OCI-LY1 (cell line): ENCODE measurements around the gene SPEM1.

Experiments used
- H2AFZ ChIP-seq: fragments of 200-600 bp; sonication (generic), shearing (Covaris generic); 2 replicates; pipeline ENCODE4 v1.6.0; 2014; ENCODE audit warnings: antibody characterized with exemption, mild to moderate bottlenecking, low read length
- H3F3A ChIP-seq: fragments of 200-600 bp; sonication (generic), shearing (Covaris generic); 2 replicates; pipeline ENCODE4 v1.6.0; 2014; ENCODE audit warnings: mild to moderate bottlenecking, antibody characterized with exemption, low read length, moderate library complexity; ENCODE audit not compliant: insufficient read depth
- H3K27ac ChIP-seq: fragments of 200-600 bp; sonication (generic); 2 replicates; pipeline ENCODE4 v1.5.1; 2014; ENCODE audit warnings: low read length, mixed run types, mild to moderate bottlenecking, low read depth; ENCODE audit not compliant: poor library complexity, severe bottlenecking
- H3K27me3 ChIP-seq: fragments of 200-600 bp; sonication (generic); 2 replicates; pipeline ENCODE4 v1.6.0; 2014; ENCODE audit warnings: antibody characterized with exemption, mild to moderate bottlenecking, low read length, moderate library complexity; ENCODE audit not compliant: insufficient read depth
- H3K36me3 ChIP-seq: fragments of 200-600 bp; sonication (generic); 2 replicates; pipeline ENCODE4 v1.6.1; 2014; ENCODE audit warnings: mild to moderate bottlenecking, antibody characterized with exemption, low read length, moderate library complexity, mixed read lengths; ENCODE audit not compliant: insufficient read depth
- H3K4me1 ChIP-seq: fragments of 200-600 bp; sonication (generic); 2 replicates; pipeline ENCODE4 v1.5.1; 2014; ENCODE audit warnings: mild to moderate bottlenecking, low read length, moderate library complexity; ENCODE audit not compliant: insufficient read depth, severe bottlenecking
- H3K4me2 ChIP-seq: fragments of 200-600 bp; sonication (generic), shearing (Covaris generic); 2 replicates; pipeline ENCODE4 v1.6.1; 2014; ENCODE audit warnings: low read length
- H3K4me3 ChIP-seq: fragments of 200-600 bp; sonication (generic); 2 replicates; pipeline ENCODE4 v1.5.1; 2014; ENCODE audit warnings: low read length, low read depth, mild to moderate bottlenecking, mixed read lengths; ENCODE audit not compliant: poor library complexity, severe bottlenecking
- H3K79me2 ChIP-seq: fragments of 200-600 bp; shearing (Covaris generic); 2 replicates; pipeline ENCODE4 v1.6.1; 2016; ENCODE audit warnings: mixed run types, low read length, mixed read lengths; ENCODE audit not compliant: insufficient read depth
- H3K9ac ChIP-seq: fragments of 200-600 bp; sonication (generic), shearing (Covaris generic); 2 replicates; pipeline ENCODE4 v1.6.1; 2014; ENCODE audit warnings: mild to moderate bottlenecking, low read length, mixed read lengths
- H3K9me2 ChIP-seq: fragments of 200-600 bp; sonication (generic), shearing (Covaris generic); 2 replicates; pipeline ENCODE4 v1.6.1; 2014; ENCODE audit warnings: low read depth, mild to moderate bottlenecking, low read length, mixed read lengths
- H3K9me3 ChIP-seq: fragments of 200-600 bp; shearing (Covaris generic); 2 replicates; pipeline ENCODE4 v1.6.1; 2014; ENCODE audit warnings: low read length, mixed read lengths
- H4K20me1 ChIP-seq: fragments of 200-600 bp; sonication (generic), shearing (Covaris generic); 2 replicates; pipeline ENCODE4 v1.6.0; 2016; ENCODE audit warnings: mild to moderate bottlenecking, low read length; ENCODE audit not compliant: insufficient read depth
- EZH2 ChIP-seq: fragments of 200-600 bp; sonication (generic), shearing (Covaris generic); IDR thresholded peaks from 2 replicates; pipeline ENCODE4 v1.8.0; 2017; ENCODE audit warnings: borderline replicate concordance, mixed run types, mild to moderate bottlenecking, antibody characterized with exemption, low read length, moderate library complexity, mixed read lengths
- TF ChIP-seq, protein P1 (sequence below): fragments of 200-600 bp; sonication (generic), shearing (Covaris generic); IDR thresholded peaks from 2 replicates; pipeline ENCODE4 v1.5.1; 2017; ENCODE audit warnings: mild to moderate bottlenecking, antibody characterized with exemption, low read length, moderate library complexity, mixed read lengths

The SPEM1 gene

DNA sequence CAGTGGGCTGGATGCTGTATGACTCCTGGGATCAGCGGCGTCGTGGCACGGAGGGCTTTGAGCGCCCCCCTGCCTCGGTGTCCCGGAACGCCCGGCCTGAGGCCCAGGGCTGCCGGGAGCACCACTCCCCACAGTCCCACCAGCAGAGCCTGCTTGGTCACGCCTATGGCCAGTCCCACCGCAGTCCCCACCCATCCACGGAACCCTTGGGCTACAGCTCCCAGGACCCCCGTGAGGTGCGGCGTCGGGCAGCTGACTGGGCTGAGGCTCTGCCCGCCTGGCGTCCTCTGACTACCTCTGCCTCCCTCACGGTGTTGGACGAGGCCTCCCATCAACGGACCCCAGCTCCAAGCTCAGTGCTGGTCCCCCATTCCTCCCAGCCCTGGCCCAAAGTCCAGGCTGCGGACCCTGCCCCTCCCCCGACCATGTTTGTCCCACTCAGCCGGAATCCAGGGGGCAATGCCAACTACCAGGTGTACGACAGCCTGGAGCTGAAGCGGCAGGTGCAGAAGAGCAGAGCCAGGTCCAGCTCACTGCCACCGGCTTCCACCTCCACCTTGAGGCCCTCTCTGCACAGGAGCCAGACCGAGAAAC, 6.9 kb downstream of the SPEM1 start:
- Histone ChIP-seq H2AFZ (no peak overlapping the region), H3K9me3 (no peaks in the 10 kb centered on the region), H3K79me2 (no peaks in the 10 kb centered on the region), H3K9ac (no peak overlapping the region), H3K36me3 (no peaks in the 10 kb centered on the region), H3K4me1 (no peaks in the 10 kb centered on the region), H3K4me3 (no peak overlapping the region), H3K27me3 (no peaks in the 10 kb centered on the region), H3F3A (no peaks in the 10 kb centered on the region), H3K4me2 (no peak overlapping the region), H4K20me1 (no peaks in the 10 kb centered on the region), H3K9me2 (no peaks in the 10 kb centered on the region), H3K27ac (no peak overlapping the region)
- no peak for TF ChIP-seq EZH2
- TF ChIP-seq, protein P1, sequence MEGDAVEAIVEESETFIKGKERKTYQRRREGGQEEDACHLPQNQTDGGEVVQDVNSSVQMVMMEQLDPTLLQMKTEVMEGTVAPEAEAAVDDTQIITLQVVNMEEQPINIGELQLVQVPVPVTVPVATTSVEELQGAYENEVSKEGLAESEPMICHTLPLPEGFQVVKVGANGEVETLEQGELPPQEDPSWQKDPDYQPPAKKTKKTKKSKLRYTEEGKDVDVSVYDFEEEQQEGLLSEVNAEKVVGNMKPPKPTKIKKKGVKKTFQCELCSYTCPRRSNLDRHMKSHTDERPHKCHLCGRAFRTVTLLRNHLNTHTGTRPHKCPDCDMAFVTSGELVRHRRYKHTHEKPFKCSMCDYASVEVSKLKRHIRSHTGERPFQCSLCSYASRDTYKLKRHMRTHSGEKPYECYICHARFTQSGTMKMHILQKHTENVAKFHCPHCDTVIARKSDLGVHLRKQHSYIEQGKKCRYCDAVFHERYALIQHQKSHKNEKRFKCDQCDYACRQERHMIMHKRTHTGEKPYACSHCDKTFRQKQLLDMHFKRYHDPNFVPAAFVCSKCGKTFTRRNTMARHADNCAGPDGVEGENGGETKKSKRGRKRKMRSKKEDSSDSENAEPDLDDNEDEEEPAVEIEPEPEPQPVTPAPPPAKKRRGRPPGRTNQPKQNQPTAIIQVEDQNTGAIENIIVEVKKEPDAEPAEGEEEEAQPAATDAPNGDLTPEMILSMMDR = no peak

DNA sequence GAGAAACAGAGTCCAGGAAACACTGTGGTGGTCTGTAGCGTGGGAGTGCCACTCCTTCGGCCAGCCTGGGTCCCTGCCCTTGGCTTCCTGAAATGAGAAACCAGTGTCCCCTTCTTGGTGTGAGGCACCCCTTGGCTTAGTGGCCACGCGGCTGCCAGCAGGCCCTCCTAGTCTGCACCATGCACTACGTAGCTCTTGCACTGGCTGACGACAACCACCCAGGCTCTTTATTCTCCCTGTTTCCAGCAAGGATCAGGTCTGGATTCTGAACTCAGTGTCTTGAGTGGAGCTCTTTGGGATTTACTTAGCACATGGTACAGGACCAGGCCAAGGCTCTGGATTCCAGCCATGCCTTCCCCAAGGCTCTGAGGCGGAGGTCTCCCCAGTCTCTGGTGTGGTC, 7.4 kb downstream of the SPEM1 start:
- no peak overlapping the region for H3K27ac ChIP-seq
- no peak overlapping the region for H2AFZ ChIP-seq
- H3K27me3 ChIP-seq = no peaks in the 10 kb centered on the region
- no peaks in the 10 kb centered on the region for H3F3A ChIP-seq
- no peak overlapping the region for H3K4me3 ChIP-seq
- H4K20me1 ChIP-seq = no peaks in the 10 kb centered on the region
- H3K4me2 ChIP-seq = no peak overlapping the region
- no peaks in the 10 kb centered on the region for H3K79me2 ChIP-seq
- no peaks in the 10 kb centered on the region for H3K9me2 ChIP-seq
- no peaks in the 10 kb centered on the region for H3K9me3 ChIP-seq
- TF ChIP-seq, protein P1 = no peak
- no peak for TF ChIP-seq EZH2
- H3K4me1 ChIP-seq = no peaks in the 10 kb centered on the region
- H3K36me3 ChIP-seq = no peaks in the 10 kb centered on the region
- H3K9ac ChIP-seq = no peak overlapping the region

DNA sequence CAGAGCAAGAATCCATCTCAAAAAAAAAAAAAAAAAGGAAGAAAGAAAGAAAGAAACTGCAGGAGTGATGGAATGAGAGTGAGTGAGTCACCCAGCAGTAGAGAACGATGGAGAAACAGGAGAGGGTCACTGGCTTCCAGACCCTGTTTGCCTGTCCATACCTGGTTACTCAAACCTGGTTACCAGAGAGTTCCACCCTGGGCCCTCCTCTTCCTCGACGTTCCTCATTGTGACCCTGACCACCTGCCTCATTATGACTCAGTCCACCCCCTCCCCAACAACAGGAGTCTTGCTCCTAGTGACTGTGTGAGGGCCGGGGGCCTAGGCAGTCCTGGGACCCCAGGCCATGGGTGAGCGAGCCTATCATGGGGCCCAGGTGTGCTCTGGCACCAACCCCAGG, 8.4 kb downstream of the SPEM1 start, which contains the start of gene SPEM3:
TSS of gene SPEM3 (plus strand) at position 301 of the 400 bp plus-strand sequence. CDS start at position 347, 46 bp downstream.
- H3K9me3 ChIP-seq = no peaks in the 10 kb centered on the region
- H3K27ac ChIP-seq = no peak within 1 kb of the TSS
- H3K4me1 ChIP-seq = no peaks in the 10 kb centered on the region
- no peak within 1 kb of the TSS for H3K4me2 ChIP-seq
- H3K27me3 ChIP-seq = no peaks in the 10 kb centered on the region
- H3F3A ChIP-seq = no peaks in the 10 kb centered on the region
- no peaks in the 10 kb centered on the region for H4K20me1 ChIP-seq
- no peak within 1 kb of the TSS for H3K4me3 ChIP-seq
- no peak within 1 kb of the TSS for H2AFZ ChIP-seq
- no peak within 1 kb of the TSS for H3K9ac ChIP-seq
- no peaks in the 10 kb centered on the region for H3K36me3 ChIP-seq
- no peaks in the 10 kb centered on the region for H3K9me2 ChIP-seq
- TF ChIP-seq EZH2 = no peak
- TF ChIP-seq, protein P1 = no peak
- H3K79me2 ChIP-seq = no peaks in the 10 kb centered on the region
